WERI-Rb-1 (cell line): ENCODE results near the gene TGFBR3.

ENCODE experiments used
- DNase-seq: peaks from one replicate; pipeline ENCODE4 v3.0.0-alpha.2; 2020
- H3K27ac ChIP-seq: fragments of 250-450 bp; sonication (Bioruptor Pico); 2 replicates; pipeline ENCODE4 v1.5.1; 2020; ENCODE audit warnings: mild to moderate bottlenecking, moderate library complexity
- H3K27me3 ChIP-seq: fragments of 250-450 bp; sonication (Bioruptor Pico); 2 replicates; pipeline ENCODE4 v1.5.1; 2021; ENCODE audit warnings: mild to moderate bottlenecking, low read depth, moderate library complexity; ENCODE audit not compliant: insufficient read depth, severe bottlenecking
- H3K36me3 ChIP-seq: fragments of 250-450 bp; sonication (Bioruptor Pico); 2 replicates; pipeline ENCODE4 v1.5.1; 2020; ENCODE audit warnings: mild to moderate bottlenecking, moderate library complexity
- H3K4me3 ChIP-seq: 2 replicates; pipeline ENCODE4 v1.5.1; 2011; ENCODE audit warnings: low read depth, mild to moderate bottlenecking, control low read depth, low read length
- H3K9me3 ChIP-seq: fragments of 250-450 bp; sonication (Bioruptor Pico); 2 replicates; pipeline ENCODE4 v1.5.1; 2021; ENCODE audit warnings: mild to moderate bottlenecking, moderate library complexity; ENCODE audit not compliant: severe bottlenecking
- TF ChIP-seq, protein P1 (sequence below): IDR thresholded peaks from 2 replicates; pipeline ENCODE4 v1.5.1; 2011; ENCODE audit warnings: low read depth, mild to moderate bottlenecking, control low read depth, inconsistent platforms, low read length

Gene TGFBR3

DNA sequence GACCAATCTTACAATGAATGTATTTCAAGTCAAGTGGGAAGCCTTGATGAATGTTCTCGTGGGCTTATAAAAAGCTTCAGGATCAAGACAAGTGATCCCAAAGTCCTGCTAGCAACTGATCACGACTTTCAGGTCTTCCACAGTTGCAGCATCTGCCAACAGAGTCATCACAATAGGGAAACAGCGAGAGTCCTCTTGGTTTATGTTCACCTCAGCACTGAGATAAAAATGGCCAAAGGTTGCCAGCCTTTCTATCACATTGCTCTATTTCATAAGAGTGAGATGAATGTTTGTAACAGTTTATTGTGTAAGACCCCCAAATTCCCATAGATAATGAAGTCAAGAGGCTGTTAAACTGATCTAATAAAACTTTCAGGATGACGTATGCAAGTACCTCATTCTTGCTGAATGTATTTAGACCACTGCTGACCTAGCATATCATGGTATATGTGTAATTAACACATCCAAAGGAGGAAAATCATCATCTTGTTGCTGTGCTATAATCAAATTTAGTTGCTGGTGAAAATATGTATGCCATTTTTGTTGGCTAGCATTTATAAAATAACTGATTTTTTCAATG, 150.6 kb downstream of the TGFBR3 start:
- DNase-seq, result no peak
- Histone ChIP-seq H3K27ac (no peak overlapping the region), H3K9me3 (no peaks in the 10 kb centered on the region)

GRCh38 chr1:91734761-91735160, 151.2 kb downstream of the TGFBR3 start:
- Histone ChIP-seq H3K4me3 (no peak overlapping the region), H3K27me3 (no peaks in the 10 kb centered on the region), H3K9me3 (no peaks in the 10 kb centered on the region), H3K36me3 (no peaks in the 10 kb centered on the region), H3K27ac (no peak overlapping the region)
- TF ChIP-seq, protein P1, sequence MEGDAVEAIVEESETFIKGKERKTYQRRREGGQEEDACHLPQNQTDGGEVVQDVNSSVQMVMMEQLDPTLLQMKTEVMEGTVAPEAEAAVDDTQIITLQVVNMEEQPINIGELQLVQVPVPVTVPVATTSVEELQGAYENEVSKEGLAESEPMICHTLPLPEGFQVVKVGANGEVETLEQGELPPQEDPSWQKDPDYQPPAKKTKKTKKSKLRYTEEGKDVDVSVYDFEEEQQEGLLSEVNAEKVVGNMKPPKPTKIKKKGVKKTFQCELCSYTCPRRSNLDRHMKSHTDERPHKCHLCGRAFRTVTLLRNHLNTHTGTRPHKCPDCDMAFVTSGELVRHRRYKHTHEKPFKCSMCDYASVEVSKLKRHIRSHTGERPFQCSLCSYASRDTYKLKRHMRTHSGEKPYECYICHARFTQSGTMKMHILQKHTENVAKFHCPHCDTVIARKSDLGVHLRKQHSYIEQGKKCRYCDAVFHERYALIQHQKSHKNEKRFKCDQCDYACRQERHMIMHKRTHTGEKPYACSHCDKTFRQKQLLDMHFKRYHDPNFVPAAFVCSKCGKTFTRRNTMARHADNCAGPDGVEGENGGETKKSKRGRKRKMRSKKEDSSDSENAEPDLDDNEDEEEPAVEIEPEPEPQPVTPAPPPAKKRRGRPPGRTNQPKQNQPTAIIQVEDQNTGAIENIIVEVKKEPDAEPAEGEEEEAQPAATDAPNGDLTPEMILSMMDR, result no peak
- DNase-seq, result no peak

More for the DNA sequence above, 150.6 kb downstream of the TGFBR3 start:
- Histone ChIP-seq H3K4me3 (no peak overlapping the region), H3K27me3 (no peaks in the 10 kb centered on the region), H3K36me3 (no peaks in the 10 kb centered on the region)
- TF ChIP-seq, protein P1, result no peak

DNA sequence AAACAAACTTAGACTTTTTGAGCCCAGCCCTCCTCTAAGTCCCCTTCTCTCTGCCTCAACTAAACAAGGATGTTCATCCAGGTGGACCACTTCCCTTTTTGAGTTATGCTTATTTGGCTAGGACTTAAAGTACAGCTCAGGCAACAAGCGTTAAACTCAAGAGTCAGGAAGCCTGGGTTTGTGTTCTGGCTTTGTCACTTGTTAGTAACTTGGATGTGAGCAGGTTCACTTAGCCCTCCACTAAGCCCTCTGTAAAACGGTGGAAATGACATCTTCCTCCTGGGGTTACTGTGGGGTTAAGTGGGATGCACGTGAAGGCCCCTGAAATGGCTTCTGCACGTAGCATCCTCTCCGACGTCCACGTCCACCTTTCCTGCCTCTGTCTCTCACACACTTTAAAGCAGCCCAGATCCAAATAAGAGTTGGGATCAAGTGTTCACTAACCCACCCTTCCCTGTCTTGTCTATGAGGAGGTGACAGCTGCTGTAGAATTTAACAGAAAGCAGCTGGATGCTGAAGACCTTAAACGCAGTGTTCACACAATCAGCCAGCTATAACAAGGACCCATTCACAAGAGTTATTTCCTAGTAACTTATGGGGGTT, 152.7 kb downstream of the TGFBR3 start:
- Histone ChIP-seq H3K36me3 (no peaks in the 10 kb centered on the region), H3K27me3 (no peaks in the 10 kb centered on the region), H3K27ac (no peak overlapping the region), H3K4me3 (no peak overlapping the region), H3K9me3 (no peaks in the 10 kb centered on the region)
- TF ChIP-seq, protein P1, result no peak
- DNase-seq, result no peak

DNA sequence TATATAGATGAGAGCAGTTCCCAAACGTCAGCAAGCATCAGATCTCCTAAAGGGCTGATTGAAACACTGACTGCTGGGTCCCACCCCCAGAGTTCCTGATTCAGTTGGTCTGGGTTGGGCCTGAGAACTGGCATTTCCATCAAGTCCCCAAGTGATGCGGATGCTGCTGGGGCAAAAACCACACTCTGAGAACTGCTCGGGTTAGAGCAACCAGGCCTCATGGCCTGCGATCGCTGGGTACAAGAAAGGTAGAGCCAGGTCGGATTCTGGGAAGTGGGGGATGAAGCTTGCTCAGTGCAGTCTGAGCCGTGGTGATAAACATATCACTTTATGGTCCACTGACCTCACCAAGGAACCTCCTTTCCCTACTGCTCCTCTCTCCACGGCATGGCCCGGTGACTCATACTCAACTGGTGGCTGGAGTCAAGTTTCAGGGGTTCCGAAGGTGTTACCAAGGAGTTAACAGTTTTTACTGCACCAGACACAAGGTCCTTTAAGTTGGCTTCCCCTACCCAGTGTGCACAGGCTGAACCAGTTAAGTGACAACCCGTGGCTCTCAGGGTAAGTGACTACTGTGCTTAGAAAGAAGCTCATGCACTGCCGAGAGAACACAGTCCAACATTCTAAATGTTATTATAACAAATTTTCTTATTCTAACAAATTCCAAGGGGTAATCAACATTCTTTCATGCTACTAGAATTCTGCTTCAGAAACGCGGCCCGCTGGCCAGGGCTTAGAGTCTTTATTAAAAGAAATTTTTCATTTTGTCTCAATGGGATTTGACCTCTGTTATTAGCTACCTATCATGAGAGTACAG, 153.5 kb downstream of the TGFBR3 start:
- Histone ChIP-seq H3K27ac (no peak overlapping the region), H3K4me3 (no peak overlapping the region), H3K27me3 (no peaks in the 10 kb centered on the region), H3K36me3 (no peaks in the 10 kb centered on the region), H3K9me3 (no peaks in the 10 kb centered on the region)
- no peak for DNase-seq
- TF ChIP-seq, protein P1, result no peak

- TF ChIP-seq, protein P1, result no peak
- no peaks in the 10 kb centered on the region for H3K36me3 ChIP-seq
These were observed 154.1 kb downstream of the TGFBR3 start for GRCh38 chr1:91731815-91732214.

More at GRCh38 chr1:91731815-91732214, 154.1 kb downstream of the TGFBR3 start:
- Histone ChIP-seq H3K27me3 (no peaks in the 10 kb centered on the region), H3K9me3 (no peaks in the 10 kb centered on the region), H3K27ac (no peak overlapping the region), H3K4me3 (no peak overlapping the region)
- DNase-seq, result no peak
